Measurements from ENCODE around the gene EVA1A.

GRCh38 chr2:75561566-75562512 is 1.1 kb upstream of the EVA1A start:
- TF ChIP-seq CTCF (IDR thresholded peaks at IDR 0.05) (no peak), POLR2A (IDR thresholded peaks at IDR 0.05) (no peak)

All from tibial nerve (tissue), 3 donors.